Renal cortical epithelial cell (primary cell): ENCODE data around the gene KLK7. TPM values are rescaled to one million over a fixed set of nuclear protein-coding genes. Genes with fewer than 3 reads are reported as not detected.

ENCODE experiments used
- DNase-seq: peaks from one replicate; pipeline ENCODE4 v3.0.0-alpha.2; 2011; ENCODE audit warnings: low read depth
- total RNA-seq: library from RNA; depleted of rRNA; stranded (reverse); fragments of >200 nt; gene quantifications from 2 replicates; pipeline ENCODE4 v1.2.3, GENCODE V29; 2014

The KLK7 gene
- total RNA-seq, 1 donor from 2014 or later, result 0.30 TPM

DNA sequence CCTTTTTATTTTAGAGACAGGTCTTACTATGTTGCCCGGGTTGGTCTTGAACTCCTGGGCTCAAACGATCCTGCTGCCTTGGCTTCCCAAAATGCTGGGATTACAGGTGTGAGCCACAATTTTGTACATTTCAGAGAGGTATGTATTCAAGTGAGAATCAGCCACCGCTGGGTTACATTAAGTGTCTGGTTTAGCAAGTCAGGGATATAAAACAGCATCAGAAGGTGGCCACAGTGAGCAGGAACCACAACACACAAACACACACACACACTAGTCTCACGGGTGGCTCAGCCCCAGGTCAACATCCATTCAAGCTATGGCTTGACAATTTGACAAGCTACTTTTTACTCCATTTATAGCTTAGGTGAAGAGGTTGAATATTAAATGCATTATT lies 51.0 kb downstream of the KLK7 start:
- DNase-seq, result no peak

DNA sequence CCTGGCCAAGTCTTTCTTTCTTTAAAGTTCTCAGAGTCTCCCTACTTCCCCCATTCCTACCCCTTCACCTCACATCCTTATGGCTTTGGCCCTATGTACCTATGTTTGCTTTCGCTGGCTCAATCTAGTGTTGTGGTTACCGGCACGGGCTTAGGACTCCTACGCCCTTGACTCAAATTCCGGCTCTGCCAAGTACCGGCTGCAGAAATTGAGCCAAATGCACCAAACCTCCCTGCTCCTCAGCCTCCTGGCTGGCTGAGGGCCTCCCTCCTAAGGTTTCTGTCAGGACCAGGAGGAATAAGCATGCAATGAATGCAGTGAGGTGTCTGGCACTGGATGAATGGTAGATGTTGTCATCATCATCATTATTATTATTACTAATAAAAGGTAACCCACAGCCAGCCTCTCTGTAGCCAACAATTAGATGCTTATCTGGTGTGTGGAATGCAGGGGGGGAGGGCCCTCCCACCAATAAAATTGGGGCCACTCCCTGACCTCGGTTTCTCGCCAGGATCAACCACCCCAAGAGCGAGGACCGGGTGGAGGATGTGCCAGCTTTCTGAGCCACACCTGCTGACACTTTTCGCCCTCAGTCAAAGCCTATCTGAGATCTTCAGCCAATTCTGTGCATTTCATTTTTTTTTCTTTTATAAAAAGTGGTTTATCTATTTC lies 51.6 kb downstream of the KLK7 start:
- peak; percentile 39 for DNase-seq

GRCh38 chr19:50931023-50931422 lies 52.7 kb downstream of the KLK7 start:
- no peak for DNase-seq

- DNase-seq, result peak; percentile 7
These were observed 54.9 kb downstream of the KLK7 start for GRCh38 chr19:50928831-50929230.

Other genes with a start within 250 kb of the KLK7 start
- gene GPR32, start 213.5 kb downstream of the KLK7 start, total RNA-seq, result not detected in 2 replicates
- not detected in 2 replicates for gene ACP4, start 193.5 kb downstream of the KLK7 start, total RNA-seq
- gene KLK1, start 160.1 kb downstream of the KLK7 start, total RNA-seq, result not detected in 2 replicates
- gene KLK15, start 150.3 kb downstream of the KLK7 start, total RNA-seq, result not detected in 2 replicates
- not detected in 2 replicates for gene KLK3, start 129.0 kb downstream of the KLK7 start, total RNA-seq
- not detected in 2 replicates for gene KLK2, start 110.5 kb downstream of the KLK7 start, total RNA-seq
- not detected in 2 replicates for gene KLK4, start 72.5 kb downstream of the KLK7 start, total RNA-seq
- gene KLK5, start 30.9 kb downstream of the KLK7 start, total RNA-seq, result 1.3 and 20.7 TPM in 2 replicates
- gene KLK6, start 14.3 kb downstream of the KLK7 start, total RNA-seq, result 1.0 and 16.8 TPM in 2 replicates
- gene KLK8, start 17.7 kb upstream of the KLK7 start, total RNA-seq, result 5.4 TPM in 1 of 2 replicates, not detected in the other
- gene KLK10, start 35.8 kb upstream of the KLK7 start, total RNA-seq, result 0.60 and 17.4 TPM in 2 replicates
- not detected in 2 replicates for gene KLK11, start 42.7 kb upstream of the KLK7 start, total RNA-seq
- not detected in 2 replicates for gene KLK12, start 51.1 kb upstream of the KLK7 start, total RNA-seq
- gene KLK13, start 81.2 kb upstream of the KLK7 start, total RNA-seq, result not detected in 2 replicates
- gene KLK14, start 99.0 kb upstream of the KLK7 start, total RNA-seq, result not detected in 2 replicates
- gene CTU1, start 124.5 kb upstream of the KLK7 start, total RNA-seq, result 6.4 and 7.8 TPM in 2 replicates
- gene SIGLEC9, start 141.0 kb upstream of the KLK7 start, total RNA-seq, result not detected in 2 replicates
- gene SIGLEC7, start 158.4 kb upstream of the KLK7 start, total RNA-seq, result not detected in 2 replicates
- gene CD33, start 241.2 kb upstream of the KLK7 start, total RNA-seq, result not detected in 2 replicates